H9 (cell line): ENCODE measurements around the gene CAPN3. TPM values are rescaled to one million over a fixed set of nuclear protein-coding genes. Genes with fewer than 3 reads are reported as not detected.

Experiments
- DNase-seq: peaks from one replicate; pipeline ENCODE4 v3.0.0-alpha.2; 2017
- H2AFZ ChIP-seq: one replicate; pipeline ENCODE4 v1.6.1; 2013; ENCODE audit warnings: mild to moderate bottlenecking, low read length, control low read depth, moderate library complexity
- H2AK5ac ChIP-seq: 2 replicates; pipeline ENCODE4 v1.6.1; 2013; ENCODE audit warnings: low read length, control low read depth, mixed read lengths; ENCODE audit not compliant: insufficient read length
- H2BK120ac ChIP-seq: one replicate; pipeline ENCODE4 v1.6.1; 2013; ENCODE audit warnings: low read depth, mild to moderate bottlenecking, low read length, control low read depth, inconsistent platforms; ENCODE audit not compliant: poor library complexity, severe bottlenecking
- H2BK12ac ChIP-seq: 2 replicates; pipeline ENCODE4 v1.6.1; 2013; ENCODE audit warnings: low read length, control low read depth, mixed read lengths, low read depth; ENCODE audit not compliant: insufficient read length
- H2BK15ac ChIP-seq: 2 replicates; pipeline ENCODE4 v1.6.1; 2013; ENCODE audit warnings: low read depth, low read length, control low read depth
- H2BK20ac ChIP-seq: one replicate; pipeline ENCODE4 v1.6.1; 2013; ENCODE audit warnings: low read depth, mild to moderate bottlenecking, low read length, control low read depth, inconsistent platforms; ENCODE audit not compliant: poor library complexity, severe bottlenecking
- H2BK5ac ChIP-seq: 2 replicates; pipeline ENCODE4 v1.6.1; 2013; ENCODE audit warnings: low read length, control low read depth, mixed read lengths; ENCODE audit not compliant: insufficient read length
- H3K14ac ChIP-seq: 2 replicates; pipeline ENCODE4 v1.6.1; 2013; ENCODE audit warnings: low read length, control low read depth; ENCODE audit not compliant: insufficient read depth
- H3K18ac ChIP-seq: 2 replicates; pipeline ENCODE4 v1.6.1; 2013; ENCODE audit warnings: low read depth, mild to moderate bottlenecking, mixed read lengths, low read length, control low read depth; ENCODE audit not compliant: insufficient read length
- H3K23ac ChIP-seq: 2 replicates; pipeline ENCODE4 v1.6.1; 2013; ENCODE audit warnings: low read length, control low read depth, mixed read lengths, low read depth; ENCODE audit not compliant: insufficient read length
- H3K23me2 ChIP-seq: 2 replicates; pipeline ENCODE4 v1.6.1; 2013; ENCODE audit warnings: low read depth, mild to moderate bottlenecking, mixed read lengths, low read length, control low read depth; ENCODE audit not compliant: insufficient read length, poor library complexity, severe bottlenecking
- H3K27ac ChIP-seq: 2 replicates; pipeline ENCODE4 v1.5.1; 2013; ENCODE audit warnings: low read length, control low read depth, mixed read lengths, low read depth; ENCODE audit not compliant: insufficient read length
- H3K27me3 ChIP-seq: 2 replicates; pipeline ENCODE4 v1.6.1; 2013; ENCODE audit warnings: low read length, control low read depth, inconsistent platforms; ENCODE audit not compliant: insufficient read depth
- H3K4ac ChIP-seq: 2 replicates; pipeline ENCODE4 v1.6.1; 2013; ENCODE audit warnings: low read depth, mild to moderate bottlenecking, control low read depth, inconsistent platforms, low read length, moderate library complexity
- H3K4me1 ChIP-seq: 2 replicates; pipeline ENCODE4 v1.6.1; 2013; ENCODE audit warnings: low read length, control low read depth, inconsistent platforms; ENCODE audit not compliant: insufficient read depth
- H3K4me2 ChIP-seq: 2 replicates; pipeline ENCODE4 v1.6.1; 2013; ENCODE audit warnings: low read length, control low read depth, mixed read lengths; ENCODE audit not compliant: insufficient read length, insufficient read depth
- H3K56ac ChIP-seq: 2 replicates; pipeline ENCODE4 v1.6.1; 2013; ENCODE audit warnings: low read depth, mild to moderate bottlenecking, mixed read lengths, low read length, control low read depth; ENCODE audit not compliant: insufficient read length
- H3K79me1 ChIP-seq: 2 replicates; pipeline ENCODE4 v1.6.1; 2013; ENCODE audit warnings: low read depth, mild to moderate bottlenecking, moderate library complexity, low read length, control low read depth, inconsistent platforms; ENCODE audit not compliant: insufficient read depth, poor library complexity, severe bottlenecking
- H3K79me2 ChIP-seq: 2 replicates; pipeline ENCODE4 v1.6.1; 2013; ENCODE audit warnings: low read length, control low read depth, inconsistent platforms; ENCODE audit not compliant: insufficient read depth
- H3K9ac ChIP-seq: 2 replicates; pipeline ENCODE4 v1.6.1; 2013; ENCODE audit warnings: low read length, control low read depth, mixed read lengths; ENCODE audit not compliant: insufficient read length; ENCODE audit errors: extremely low read depth
- H3K9me3 ChIP-seq: one replicate; pipeline ENCODE4 v1.6.1; 2013; ENCODE audit warnings: low read depth, low read length, inconsistent platforms; ENCODE audit not compliant: control insufficient read depth
- H3T11ph ChIP-seq: one replicate; pipeline ENCODE4 v1.6.1; 2013; ENCODE audit warnings: mild to moderate bottlenecking, low read length, control low read depth, inconsistent platforms
- H4K20me1 ChIP-seq: one replicate; pipeline ENCODE4 v1.6.1; 2013; ENCODE audit not compliant: control insufficient read depth, insufficient read length, insufficient read depth
- H4K5ac ChIP-seq: 2 replicates; pipeline ENCODE4 v1.6.1; 2013; ENCODE audit warnings: low read depth, mild to moderate bottlenecking, mixed read lengths, low read length, control low read depth; ENCODE audit not compliant: insufficient read length
- H4K8ac ChIP-seq: replicated peaks from 2 replicates; pipeline ENCODE4 v1.6.1; 2013; ENCODE audit warnings: low read length, control low read depth, mixed read lengths, low read depth; ENCODE audit not compliant: insufficient read length
- H4K91ac ChIP-seq: 2 replicates; pipeline ENCODE4 v1.6.1; 2013; ENCODE audit warnings: low read depth, mild to moderate bottlenecking, moderate library complexity, mixed read lengths, low read length, control low read depth; ENCODE audit not compliant: insufficient read length
- H3K27ac Mint-ChIP-seq, 3 experiments: 2 replicates in 2 of 3; 3 replicates in 1 of 3; pipeline ENCODE4 v1.8.0; 2020 to 2021; ENCODE audit warnings: mixed read lengths in 3 of 3, mild to moderate bottlenecking in 1 of 3, moderate library complexity in 1 of 3
- H3K27me3 Mint-ChIP-seq: 2 replicates; pipeline ENCODE4 v1.8.0; 2021; ENCODE audit warnings: low read depth, mild to moderate bottlenecking, moderate library complexity, mixed read lengths
- H3K36me3 Mint-ChIP-seq, 3 experiments: 2 replicates in 2 of 3; 3 replicates in 1 of 3; pipeline ENCODE4 v1.8.0; 2020 to 2021; ENCODE audit warnings: low read depth in 3 of 3, mixed read lengths in 3 of 3; ENCODE audit not compliant: insufficient read depth in 1 of 3
- H3K4me1 Mint-ChIP-seq, 2 experiments: 2 replicates each; pipeline ENCODE4 v1.8.0; 2020; ENCODE audit warnings: mixed read lengths in 2 of 2
- H3K4me3 Mint-ChIP-seq, 2 experiments: 2 replicates in 1 of 2; 3 replicates in 1 of 2; pipeline ENCODE4 v1.8.0; 2020 to 2021; ENCODE audit warnings: mild to moderate bottlenecking in 2 of 2, mixed read lengths in 2 of 2, moderate library complexity in 1 of 2
- H3K9me3 Mint-ChIP-seq, 2 experiments: 2 replicates in 1 of 2; 3 replicates in 1 of 2; pipeline ENCODE4 v1.8.0; 2020; ENCODE audit warnings: mild to moderate bottlenecking in 2 of 2, mixed read lengths in 2 of 2, moderate library complexity in 1 of 2
- WGBS: extraction: QIAGEN DNeasy Blood & Tissue Kit; methylation state at CpG from one replicate; pipeline ENCODE4 v1.1.7; 2013; ENCODE audit warnings: missing lambda C conversion rate, low lambda C conversion rate, mixed read lengths; ENCODE audit not compliant: insufficient read length; ENCODE audit errors: extremely low coverage; 5-methylcytosine and 5-hydroxymethylcytosine counted together
- total RNA-seq: library from RNA; stranded (reverse); gene quantifications from 2 replicates; pipeline ENCODE4 v1.2.1, GENCODE V29; 2021
- TF ChIP-seq, protein P1 (sequence below): fragments of 200-600 bp; sonication (generic); conservative IDR thresholded peaks from 3 replicates; pipeline ENCODE4 v1.8.0; 2021; ENCODE audit warnings: antibody characterized with exemption, mild to moderate bottlenecking

Gene CAPN3
- total RNA-seq, 1 experiment from 2014 or later = 0.31 TPM

DNA sequence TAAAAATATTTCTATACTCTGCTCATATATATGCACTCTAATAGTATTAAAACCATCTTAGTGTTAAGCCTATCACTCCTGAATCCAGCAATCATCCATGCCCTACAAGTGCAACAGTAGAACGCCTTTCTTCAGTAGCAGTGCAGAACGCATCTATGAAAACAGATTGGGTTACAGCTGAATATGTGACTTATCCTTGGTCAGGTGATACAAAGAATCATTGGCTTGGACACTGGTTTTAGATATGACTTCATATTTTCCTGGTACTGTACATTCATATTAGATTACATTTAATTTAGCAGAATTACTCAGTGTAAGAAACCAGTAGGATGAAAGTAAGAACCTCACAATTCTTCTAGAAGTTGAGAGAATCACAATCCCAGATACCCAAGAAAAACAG, 88.3 kb downstream of the CAPN3 start:
- H3K27me3 Mint-ChIP-seq = no peaks in the 10 kb centered on the region
- H4K8ac ChIP-seq = no peak overlapping the region

More for the DNA sequence above, 88.3 kb downstream of the CAPN3 start:
- Histone ChIP-seq H4K91ac (no peak overlapping the region), H3K9ac (no peak overlapping the region), H3T11ph (no peak overlapping the region), H2BK15ac (no peak overlapping the region), H2AFZ (no peak overlapping the region), H3K4me2 (no peak overlapping the region), H3K79me1 (no peaks in the 10 kb centered on the region), H2BK12ac (no peak overlapping the region), H3K4ac (no peak overlapping the region), H2BK5ac (no peak overlapping the region), H2BK20ac (no peak overlapping the region), H4K20me1 (no peaks in the 10 kb centered on the region), H2BK120ac (no peak overlapping the region), H2AK5ac (no peak overlapping the region), H3K23me2 (no peaks in the 10 kb centered on the region), H3K56ac (no peak overlapping the region), H3K9me3 (no peaks in the 10 kb centered on the region), H3K79me2 (no peaks in the 10 kb centered on the region), H3K23ac (no peak overlapping the region), H3K14ac (no peak overlapping the region), H3K27ac (no peak overlapping the region), H3K4me1 (no peaks in the 10 kb centered on the region), H4K5ac (no peak overlapping the region), H3K27me3 (no peaks in the 10 kb centered on the region), H3K18ac (no peak overlapping the region)
- Mint-ChIP-seq H3K4me1 (no peaks in the 10 kb centered on the region), H3K9me3 (no peaks in the 10 kb centered on the region), H3K4me3 (no peak overlapping the region), H3K36me3 (peaks cover 6 to 60% (median 27%) of the 10 kb centered on the region in 3 experiments; a peak in 6 of 7 replicates), H3K27ac (no peak overlapping the region)
- DNase-seq = no peak
- TF ChIP-seq, protein P1, sequence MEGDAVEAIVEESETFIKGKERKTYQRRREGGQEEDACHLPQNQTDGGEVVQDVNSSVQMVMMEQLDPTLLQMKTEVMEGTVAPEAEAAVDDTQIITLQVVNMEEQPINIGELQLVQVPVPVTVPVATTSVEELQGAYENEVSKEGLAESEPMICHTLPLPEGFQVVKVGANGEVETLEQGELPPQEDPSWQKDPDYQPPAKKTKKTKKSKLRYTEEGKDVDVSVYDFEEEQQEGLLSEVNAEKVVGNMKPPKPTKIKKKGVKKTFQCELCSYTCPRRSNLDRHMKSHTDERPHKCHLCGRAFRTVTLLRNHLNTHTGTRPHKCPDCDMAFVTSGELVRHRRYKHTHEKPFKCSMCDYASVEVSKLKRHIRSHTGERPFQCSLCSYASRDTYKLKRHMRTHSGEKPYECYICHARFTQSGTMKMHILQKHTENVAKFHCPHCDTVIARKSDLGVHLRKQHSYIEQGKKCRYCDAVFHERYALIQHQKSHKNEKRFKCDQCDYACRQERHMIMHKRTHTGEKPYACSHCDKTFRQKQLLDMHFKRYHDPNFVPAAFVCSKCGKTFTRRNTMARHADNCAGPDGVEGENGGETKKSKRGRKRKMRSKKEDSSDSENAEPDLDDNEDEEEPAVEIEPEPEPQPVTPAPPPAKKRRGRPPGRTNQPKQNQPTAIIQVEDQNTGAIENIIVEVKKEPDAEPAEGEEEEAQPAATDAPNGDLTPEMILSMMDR = no peak
- no CpG with 5 or more reads among the region's 2 CpGs for WGBS
